GM12875 (cell line): ENCODE measurements around the gene RASIP1.
"Not testable (repeated sequence)": the region's sequence is repeated elsewhere in the genome, so short reads cannot be mapped to it uniquely, and the experiment has no call there.

ENCODE experiments used
- H3K4me3 ChIP-seq: one replicate; pipeline ENCODE4 v1.5.1; 2011; ENCODE audit warnings: low read depth, low read length, control low read depth
- CTCF ChIP-seq: IDR thresholded peaks from 2 replicates; pipeline ENCODE4 v1.5.1; 2011; ENCODE audit warnings: low read depth, mild to moderate bottlenecking, control low read depth, inconsistent platforms, low read length, moderate library complexity, borderline replicate concordance; ENCODE audit not compliant: insufficient read depth

RASIP1 gene

GRCh38 chr19:48705431-48705830 lies 35.0 kb downstream of the RASIP1 start:
- no peak overlapping the region for H3K4me3 ChIP-seq
- TF ChIP-seq CTCF = no peak

GRCh38 chr19:48703316-48703715 lies 37.1 kb downstream of the RASIP1 start:
- no peak for TF ChIP-seq CTCF
- no peak overlapping the region for H3K4me3 ChIP-seq

GRCh38 chr19:48702701-48703100 lies 37.7 kb downstream of the RASIP1 start:
- no peak overlapping the region for H3K4me3 ChIP-seq
- no peak for TF ChIP-seq CTCF

GRCh38 chr19:48698046-48698445 lies 42.4 kb downstream of the RASIP1 start:
- no peak overlapping the region for H3K4me3 ChIP-seq
- TF ChIP-seq CTCF = no peak

GRCh38 chr19:48696353-48697010 lies 43.9 kb downstream of the RASIP1 start:
- H3K4me3 ChIP-seq = no peak overlapping the region
- no peak for TF ChIP-seq CTCF

- no peak for TF ChIP-seq CTCF
- H3K4me3 ChIP-seq = no peak within 1 kb of the TSS
Measured at GRCh38 chr19:48695743-48696352, 44.6 kb downstream of the RASIP1 start, which contains the start of gene FUT2. Gene FUT2, plus strand, starts transcription at chr19:48695971. Its CDS starts 6,986 bp downstream, at chr19:48702957.

GRCh38 chr19:48693629-48694028 lies 46.8 kb downstream of the RASIP1 start:
- not testable (repeated sequence) for H3K4me3 ChIP-seq
